Measurements from ENCODE around the gene ARHGAP24.
"Not testable (repeated sequence)": the region's sequence is repeated elsewhere in the genome, so short reads cannot be mapped to it uniquely, and the experiment has no call there.

Gene ARHGAP24

DNA sequence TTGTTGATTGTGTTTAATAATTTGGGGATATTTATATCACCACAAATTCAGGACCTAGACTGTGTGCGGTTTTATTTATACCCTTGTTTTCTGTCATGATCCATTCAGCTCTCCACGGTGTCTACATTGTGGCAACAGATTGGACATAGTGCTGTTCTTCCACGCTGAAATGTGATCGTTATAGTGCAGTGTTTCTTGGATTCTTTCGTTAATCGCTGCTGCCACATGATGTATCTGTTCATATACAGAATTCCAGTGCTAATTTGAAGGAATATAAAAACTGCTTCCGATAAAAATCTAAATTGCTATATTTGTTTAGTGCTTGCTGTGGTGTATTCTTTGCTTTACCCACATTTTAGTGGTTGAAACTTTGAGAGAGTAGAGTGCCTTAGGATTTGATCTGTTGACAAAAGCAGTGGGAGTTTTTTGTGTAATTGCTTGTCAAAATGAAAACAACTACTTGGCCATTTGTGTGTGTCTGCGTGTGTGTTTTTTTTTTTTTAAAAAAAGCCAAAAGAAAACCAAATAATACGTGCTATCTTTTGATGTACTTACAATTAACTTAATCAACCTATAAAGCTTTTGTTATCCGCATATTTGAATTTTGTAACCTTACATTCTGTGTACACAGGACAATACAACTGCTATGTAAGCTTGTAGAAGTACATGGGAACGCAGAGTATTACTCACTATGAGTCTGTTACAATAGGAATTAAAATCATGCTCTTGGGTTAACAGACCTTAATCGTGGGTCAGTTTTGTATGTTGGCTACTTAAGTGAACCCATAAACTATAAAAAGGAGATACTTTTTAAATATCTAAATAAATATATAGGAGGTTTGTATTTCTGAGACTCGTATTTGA lies 353.3 kb downstream of the ARHGAP24 start:
- DNase-seq = no peak

DNA sequence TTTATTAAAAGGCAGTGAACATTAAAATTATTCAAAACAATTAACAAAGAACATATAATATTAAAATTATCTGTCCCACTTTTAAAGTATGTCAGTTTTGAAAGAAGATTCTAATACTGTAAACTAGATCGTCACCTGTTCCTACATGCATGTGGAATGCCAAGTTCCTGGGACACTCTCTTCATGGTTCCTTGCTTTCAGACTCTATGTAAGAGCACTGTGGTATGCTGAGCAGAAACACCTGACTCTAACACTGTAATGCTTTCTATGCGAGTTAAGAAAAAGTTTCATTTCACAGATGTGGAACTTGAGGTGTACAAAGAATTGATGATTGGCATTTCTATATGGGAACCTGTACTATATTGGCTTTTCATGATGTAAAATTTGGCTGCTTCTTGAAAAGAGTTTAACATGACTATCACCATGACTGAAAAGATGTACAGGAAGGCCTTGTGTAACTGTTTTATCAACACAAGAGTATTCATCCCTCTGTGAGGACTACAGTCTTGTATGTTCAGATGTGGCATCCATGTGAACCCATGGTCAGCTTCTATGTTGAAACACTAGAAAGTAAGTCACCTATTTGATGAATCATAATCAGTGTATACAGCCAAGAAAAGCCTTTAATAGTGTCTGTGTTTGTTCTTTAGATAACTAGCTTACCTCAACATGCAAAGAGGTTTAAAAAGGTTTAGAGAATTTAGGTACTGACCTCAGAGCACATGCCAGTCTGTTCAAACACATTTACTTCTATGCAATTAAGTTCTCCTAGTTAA lies 354.5 kb downstream of the ARHGAP24 start:
- DNase-seq = no peak

DNA sequence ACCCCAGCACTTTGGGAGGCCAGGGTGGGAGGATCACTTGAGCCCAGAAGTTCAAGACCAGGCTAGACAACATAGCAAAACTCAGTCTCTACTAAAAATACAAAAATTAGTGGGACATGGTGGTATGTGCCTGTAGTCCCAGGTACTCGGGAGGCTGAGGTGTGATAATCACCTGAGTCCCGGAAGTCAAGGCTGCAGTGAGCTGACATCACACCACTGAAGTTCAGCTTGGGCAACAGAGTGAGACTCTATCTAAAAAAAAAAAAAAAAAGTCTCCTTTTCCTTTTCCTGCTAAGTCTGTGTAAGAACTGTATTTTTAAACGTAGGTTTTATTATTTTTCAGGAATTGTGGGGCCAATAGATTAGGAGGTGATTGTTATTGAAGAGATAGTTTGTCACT lies 356.7 kb downstream of the ARHGAP24 start:
- DNase-seq = no peak

DNA sequence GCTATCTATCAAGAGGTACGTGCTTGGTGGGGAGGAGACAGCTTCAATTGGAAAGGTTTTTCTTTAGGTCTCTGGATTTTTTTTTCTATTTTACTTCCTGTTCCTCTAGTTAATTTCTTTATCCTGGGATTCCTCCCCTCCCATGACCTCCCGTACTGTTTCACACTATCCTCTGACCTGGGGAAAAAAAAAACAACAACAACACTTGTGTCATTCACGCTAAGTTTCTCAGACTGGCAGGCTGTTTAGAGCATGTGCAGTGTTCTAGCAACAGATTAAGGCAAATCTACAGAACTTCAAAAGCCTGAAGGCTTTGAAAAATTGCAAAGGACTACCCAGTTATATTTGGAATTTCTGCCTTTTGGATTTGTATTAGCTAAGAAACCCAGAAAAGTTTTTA lies 358.4 kb downstream of the ARHGAP24 start:
- DNase-seq = no peak

DNA sequence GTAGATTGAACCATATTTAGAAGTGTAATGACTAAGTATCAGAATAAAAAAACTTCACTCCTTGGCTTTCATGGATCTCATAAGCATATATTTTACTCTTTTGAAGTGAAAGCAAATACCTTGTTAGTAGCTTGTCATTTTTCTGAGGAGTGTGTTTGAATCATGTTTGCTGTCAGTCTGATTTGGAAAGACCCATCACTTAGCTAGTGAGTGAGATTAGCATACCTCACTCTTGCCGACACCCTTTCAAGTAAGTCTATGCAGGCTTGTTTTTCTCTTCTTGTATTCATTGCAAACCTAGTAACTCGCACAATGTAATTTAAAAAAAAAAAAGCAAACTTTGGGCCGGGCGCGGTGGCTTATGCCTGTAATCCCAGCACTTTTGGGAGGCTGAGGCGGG lies 360.0 kb downstream of the ARHGAP24 start:
- DNase-seq = no peak

DNA sequence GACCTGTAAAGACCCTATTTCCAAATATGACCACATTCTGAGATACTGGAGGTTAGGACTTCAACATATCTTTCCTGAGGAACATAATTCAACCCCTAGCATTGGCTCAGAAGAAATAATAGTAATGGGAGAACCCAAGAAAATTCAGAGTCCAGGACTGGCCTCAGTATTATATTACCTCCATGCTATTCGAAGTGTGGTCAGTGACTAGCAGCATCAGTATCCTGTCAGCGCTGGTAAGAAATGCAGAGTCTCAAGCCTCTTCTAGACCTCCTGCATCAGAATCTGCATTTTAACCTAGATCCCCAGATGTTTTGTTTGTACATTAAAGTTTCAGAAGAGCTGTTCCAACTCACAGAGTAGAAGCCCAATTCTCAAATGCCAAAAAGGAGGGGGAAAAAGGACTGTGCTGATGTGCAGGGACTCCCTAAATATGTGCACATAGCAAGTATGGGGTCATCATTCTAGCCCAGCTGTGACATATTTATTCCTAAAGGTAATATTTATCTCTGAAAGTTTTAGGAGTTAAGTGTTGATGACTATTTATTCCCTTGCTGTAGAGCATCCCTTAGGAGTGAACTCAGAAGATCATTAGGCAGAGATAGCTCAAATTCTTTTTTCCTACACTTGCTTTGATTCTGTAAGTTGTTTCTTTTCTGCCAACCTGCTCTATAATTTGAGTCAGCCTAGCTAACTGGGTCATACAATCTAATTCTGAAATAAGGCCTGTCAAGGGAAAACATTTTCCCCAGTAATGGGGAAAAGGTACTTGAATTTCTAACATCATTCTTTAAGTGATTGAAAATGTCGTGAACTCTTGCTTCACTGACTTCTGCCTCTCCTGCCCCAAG lies 361.9 kb downstream of the ARHGAP24 start:
- DNase-seq = no peak

DNA sequence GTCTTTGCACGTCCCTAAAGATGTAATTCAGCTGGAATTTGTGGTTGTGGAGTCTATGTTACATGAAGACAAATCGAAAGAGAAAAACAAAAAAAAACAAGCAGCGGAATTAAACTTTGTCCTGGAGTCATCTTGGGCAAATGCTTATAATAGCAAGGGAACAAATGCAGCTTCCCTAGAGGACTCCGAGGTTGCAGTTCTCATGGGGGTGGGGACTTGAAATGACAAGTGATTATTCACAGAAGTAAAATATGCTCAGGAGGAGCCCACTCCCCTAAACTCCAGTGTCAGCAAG lies 362.4 kb downstream of the ARHGAP24 start:
- no peak for DNase-seq

DNA sequence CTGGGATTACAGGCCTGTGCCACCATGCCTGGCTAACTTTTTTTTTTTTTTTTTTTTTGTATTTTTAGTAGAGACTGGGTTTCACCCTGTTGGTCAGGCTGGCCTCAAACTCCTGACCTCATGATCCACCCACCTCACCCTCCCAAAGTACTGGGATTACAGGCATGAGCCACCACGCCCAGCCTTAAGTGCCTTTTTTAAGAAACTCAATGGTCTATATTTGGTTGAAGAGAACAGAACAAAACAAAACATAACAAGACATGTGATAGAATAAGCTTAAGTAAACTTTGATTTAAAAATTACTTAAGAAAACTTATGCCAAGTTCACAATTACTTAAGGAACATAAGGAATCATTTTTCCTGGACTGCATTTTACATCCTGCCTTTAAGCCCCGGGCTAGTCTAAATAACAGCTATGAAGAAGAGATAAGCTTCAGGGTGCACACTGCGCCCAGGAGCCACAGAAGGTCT lies 365.1 kb downstream of the ARHGAP24 start:
- not testable (repeated sequence) for DNase-seq

DNA sequence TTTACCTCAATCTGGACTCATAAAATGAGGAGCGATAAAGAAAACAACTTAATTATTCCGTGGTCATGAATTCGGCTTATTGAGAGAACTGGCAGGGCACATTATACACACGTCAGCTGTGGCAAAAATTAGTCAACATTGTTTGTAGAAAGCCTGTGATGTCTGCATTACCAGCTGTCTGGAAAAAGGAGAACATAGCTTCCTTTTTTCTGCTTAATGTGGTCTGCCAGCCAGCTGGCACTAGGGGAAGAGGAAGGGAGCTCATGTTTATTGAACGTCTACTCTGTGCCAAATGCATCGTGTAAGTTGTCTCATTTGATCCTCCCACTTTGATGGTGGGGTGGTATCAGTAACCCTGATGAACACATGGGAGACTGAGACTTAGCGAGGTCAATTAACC lies 367.6 kb downstream of the ARHGAP24 start:
- DNase-seq = no peak

DNA sequence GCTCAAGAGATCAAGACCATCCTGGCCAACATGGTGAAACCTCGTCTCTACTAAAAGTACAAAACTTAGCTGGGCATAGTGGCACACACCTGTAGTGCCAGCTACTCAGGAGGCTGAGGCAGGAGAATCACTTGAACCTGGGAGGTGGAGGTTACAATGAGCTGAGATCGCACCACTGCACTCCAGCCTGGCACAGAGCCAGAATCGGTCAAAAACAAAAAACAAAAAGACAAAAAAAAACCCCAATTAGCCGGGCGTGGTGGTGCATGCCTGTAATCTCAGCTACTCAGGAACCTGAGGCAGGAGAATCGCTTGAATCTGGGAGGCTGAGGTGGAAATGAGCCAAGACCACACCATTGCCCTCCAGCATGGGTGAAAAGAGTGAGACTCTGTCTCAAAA lies 378.8 kb downstream of the ARHGAP24 start:
- DNase-seq = not testable (repeated sequence)

DNA sequence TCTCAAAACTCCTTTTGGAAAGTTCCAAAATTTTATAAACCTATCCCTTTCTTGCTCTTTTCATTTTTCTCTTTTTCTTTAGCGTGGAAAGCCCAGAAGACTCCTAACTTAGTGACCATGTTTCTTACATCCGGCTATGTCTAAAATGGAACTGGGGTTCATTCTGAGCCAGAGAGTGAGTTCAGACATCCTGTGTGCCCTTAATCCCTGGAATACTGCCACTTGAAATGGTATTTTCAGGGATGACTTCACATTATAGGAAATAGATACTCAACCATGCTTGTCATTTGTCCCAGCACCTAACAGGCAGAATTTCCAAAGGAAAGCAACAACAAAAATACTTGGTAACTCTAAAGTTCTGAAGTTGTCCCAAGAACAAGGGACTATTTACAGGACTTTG lies 379.6 kb downstream of the ARHGAP24 start:
- DNase-seq = no peak

DNA sequence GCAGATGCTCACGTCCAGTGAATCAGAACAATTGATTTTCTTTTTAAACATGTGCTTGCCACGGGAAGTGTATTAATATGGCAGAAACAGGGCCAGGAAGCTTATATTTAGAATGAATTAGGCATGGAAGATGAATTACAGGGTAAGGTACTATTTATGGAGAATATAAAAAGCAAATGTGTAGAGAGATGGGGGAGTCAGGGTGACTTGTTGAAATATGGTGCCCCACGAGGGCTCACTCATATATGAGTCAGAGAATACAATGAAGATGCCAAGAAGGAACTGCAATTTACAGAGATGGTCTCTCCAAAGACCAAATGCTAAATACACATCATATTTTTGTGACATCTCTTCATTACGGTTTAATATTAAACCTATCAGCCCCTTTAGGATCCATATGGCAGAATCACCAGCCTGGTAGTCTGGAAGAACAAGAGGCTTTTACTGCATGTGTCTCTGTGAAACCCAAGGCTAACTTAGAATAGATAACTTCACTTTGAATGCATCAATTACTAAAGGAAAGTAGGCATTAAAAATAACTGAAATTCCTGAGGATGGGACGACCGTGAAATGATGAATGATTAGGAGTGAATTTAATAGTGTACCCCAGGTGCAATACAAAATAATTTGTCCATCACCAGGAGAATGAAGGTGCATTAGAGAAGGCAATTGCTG lies 385.3 kb downstream of the ARHGAP24 start:
- no peak for DNase-seq

DNA sequence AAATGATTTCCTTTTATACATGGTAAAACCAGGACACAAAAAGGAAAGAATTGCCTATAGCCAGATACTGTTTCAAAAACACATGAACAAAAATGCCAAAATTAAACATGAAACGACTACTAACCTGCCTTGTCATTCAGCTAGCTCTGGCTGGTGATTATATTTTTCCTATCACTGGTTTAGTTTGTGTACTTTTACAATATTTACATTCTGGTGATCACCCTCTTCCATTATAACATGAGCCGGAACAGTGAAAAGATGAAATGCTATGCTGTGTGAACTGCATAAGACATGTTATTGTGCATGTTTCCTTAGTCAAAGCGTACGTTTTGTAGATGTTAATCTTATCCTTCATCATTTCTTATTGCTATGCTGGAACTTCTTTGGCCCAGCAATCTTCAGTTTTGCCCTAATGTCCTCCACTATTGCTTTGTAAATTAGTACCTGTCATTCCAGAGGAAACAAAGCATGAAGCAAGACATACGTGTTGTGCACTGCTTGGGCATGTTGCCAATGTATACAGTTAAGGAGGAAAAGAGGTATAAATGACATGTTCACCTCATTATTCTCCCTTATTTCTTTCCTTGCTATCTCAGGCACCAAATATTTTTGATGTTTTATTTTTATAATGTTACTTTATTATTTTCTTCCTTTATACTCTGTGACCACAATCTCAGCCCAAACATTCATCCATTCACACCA lies 386.3 kb downstream of the ARHGAP24 start:
- DNase-seq = no peak

DNA sequence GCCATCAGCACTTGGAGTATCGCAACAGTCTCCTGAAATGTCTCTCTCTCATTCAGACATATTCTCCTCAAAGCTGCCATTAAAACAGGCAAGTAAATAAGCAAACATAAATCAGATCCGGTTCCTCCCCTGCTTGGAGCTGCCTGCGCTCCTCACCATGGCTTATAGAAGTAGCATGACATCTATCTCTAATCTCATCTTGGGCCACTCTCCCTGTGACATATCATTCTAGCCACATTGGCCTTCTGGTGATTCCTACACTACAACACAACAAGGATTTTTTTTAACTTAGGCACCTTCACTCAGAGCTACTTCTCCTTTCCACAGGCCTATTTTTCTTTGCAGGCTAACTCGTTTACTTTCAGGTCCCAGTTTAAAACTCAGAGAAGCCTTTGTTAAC lies 387.9 kb downstream of the ARHGAP24 start:
- no peak for DNase-seq

DNA sequence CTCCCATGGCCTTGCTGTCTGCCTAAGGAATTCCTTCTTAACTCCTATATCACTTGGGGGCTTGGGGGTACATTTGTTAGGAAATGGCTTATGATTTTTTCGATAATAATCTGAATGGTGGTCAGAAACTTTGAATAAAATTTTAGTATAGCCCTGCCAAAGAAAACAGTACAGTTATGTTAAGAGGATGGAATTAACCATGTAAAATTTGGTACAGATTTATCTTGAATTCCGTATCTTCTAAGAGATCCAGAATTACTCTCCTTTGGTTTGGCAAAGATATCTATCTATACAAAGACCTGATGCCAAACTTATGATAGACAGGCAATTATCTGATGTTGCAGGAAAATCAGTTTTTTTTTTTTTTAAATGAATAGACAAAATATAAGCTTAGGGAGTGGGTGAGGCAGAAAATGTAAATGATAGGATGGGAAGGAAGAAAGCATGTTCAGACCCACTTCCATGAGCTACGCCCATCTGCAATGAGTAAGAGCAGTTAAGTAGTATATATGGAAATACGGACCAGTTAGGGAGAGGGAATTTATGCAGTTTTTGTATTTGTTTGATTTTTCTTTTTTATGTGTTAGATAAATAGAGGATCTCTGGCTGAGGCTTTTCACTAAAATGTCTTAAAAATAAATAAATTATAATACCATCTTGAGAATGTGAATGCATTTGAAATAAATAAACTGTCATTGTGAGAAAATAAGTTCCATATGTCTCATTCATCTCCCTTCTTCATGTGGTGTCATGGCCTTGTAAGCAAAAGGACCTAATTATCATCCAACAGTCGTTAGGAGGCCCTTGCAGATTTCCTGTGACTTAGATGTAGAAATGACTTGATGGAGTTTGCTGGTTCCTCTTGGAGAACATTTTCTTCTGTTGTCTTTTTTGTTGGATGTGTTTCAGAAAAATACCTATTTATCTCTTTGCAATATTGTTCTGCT lies 389.6 kb downstream of the ARHGAP24 start:
- no peak for DNase-seq

DNA sequence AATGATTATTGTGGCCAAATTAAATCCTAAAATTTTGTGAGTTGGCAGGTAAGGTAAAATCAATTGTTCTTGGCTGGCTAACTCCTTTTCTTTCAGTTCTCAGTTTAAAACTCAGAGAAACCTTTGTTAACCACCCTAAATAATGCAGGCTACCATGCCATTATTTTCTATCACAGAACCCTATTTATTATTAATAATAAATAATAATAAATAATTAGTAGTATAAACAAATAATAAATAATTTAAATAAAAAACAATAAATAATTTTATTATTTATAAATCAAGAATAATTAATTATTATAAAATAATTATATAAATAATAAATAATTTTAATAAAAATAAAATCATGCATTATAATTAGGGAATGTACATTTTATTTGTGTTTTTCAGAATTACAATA lies 390.3 kb downstream of the ARHGAP24 start:
- DNase-seq = no peak

DNA sequence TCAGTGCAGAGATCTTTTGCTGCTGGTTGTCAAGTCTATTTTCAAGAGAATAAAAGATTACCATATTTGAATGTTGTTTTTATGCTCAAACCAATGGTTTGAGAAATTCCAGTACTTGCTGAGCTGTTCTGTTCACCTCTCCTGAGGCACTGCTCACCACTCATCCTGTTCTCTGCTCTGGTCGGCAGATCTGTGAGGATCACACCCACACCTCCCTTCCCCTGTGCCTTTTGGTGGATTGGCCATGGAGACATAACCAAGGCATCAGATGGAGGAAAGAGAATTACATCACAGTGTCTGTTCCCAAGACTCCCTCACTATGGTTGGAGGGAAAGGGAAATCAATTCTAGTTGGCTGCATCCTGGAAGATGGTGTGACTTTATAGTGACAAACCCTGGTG lies 391.6 kb downstream of the ARHGAP24 start:
- no peak for DNase-seq

DNA sequence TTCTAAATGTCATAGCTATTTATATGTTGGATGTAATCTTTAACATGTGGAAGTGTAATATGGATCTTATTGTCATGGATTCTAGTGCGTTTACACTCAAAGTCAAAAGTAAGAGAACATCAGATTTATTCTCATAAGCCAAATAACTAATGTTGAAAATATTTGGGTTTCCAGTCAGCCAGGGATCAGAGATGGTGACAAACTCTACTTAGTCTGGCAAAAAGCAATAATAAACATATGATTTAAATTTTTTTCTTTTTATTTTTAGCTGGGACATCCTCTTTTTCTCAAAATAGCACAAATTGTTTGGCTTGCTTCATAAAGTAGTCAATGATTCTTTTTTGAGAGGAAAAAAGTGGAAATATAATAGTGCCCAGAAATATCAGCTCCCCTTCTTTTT lies 392.3 kb downstream of the ARHGAP24 start:
- no peak for DNase-seq

DNA sequence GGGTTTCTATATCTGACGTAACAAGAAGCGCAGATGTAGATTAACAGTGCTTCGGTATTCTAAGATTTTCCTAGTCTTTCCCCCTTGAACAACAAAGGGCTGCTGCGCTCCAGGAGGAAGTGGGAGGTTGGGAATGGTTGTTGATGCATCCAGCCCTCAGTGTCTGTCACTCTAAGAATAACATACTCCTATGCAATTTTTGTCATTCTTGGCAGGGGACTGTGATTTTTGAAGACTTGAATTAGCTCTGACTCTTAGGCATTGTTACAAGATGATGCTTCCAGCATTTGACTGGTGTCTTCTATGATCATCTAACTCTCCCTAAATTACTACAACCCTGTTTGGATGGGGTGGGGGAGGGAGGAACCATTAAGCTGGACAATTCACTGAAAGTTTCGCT lies 394.2 kb downstream of the ARHGAP24 start:
- no peak for DNase-seq

DNA sequence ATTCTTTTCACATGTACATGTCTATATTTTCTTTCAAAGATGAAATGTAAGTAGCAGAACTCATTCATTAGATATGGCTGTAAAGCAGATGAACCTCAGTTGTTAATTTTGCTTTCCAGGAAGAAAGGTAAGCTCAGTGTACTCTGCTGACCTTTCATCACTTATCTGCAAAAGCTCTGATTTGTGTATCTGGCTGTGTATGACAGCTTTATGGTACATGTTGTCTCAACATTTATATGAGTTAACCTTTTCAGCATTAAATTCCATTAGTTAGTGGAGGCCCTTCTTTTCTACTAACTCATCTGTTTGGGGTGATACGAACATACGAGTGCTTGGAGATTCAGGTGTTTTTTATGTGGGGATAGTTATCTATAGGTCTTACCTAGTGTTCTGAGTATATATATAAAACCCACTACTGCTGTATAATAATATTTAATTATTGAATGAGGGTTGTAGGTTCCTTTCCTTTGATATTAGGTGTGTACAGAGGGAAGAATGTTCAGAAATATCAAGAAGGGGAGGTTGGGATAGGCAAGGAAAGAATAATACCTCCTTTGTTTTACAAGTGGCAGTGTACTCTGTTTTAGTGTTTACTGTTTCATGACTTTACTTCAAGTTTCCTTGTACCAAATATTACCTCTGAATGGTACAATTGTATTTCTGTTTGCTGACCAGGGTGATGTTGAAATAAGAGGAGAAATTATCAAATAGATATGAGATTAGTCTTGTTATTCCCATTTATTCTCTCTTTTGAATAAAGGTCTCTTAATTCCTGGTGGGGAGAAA lies 395.5 kb downstream of the ARHGAP24 start:
- DNase-seq = no peak

Measured in NCI-H146 (cell line).